GM21528 (cell line): ENCODE results near the gene RPP30.
"Not testable (repeated sequence)": the region's sequence is repeated elsewhere in the genome, so short reads cannot be mapped to it uniquely, and the experiment has no call there.

Experiments used
- ATAC-seq: cut with Tn5 transposase; IDR thresholded peaks from one replicate; pipeline ENCODE4 v1.9.1; 2021; ENCODE audit warnings: mild to moderate bottlenecking, moderate library complexity; ENCODE audit not compliant: unreplicated experiment, low FRiP score

The RPP30 gene

GRCh38 chr10:90937645-90938258 lies 66.0 kb downstream of the RPP30 start:
- ATAC-seq, result no peak

GRCh38 chr10:90939116-90939515 lies 67.3 kb downstream of the RPP30 start:
- no peak for ATAC-seq

GRCh38 chr10:90939648-90940047 lies 67.9 kb downstream of the RPP30 start:
- ATAC-seq, result no peak

GRCh38 chr10:90942980-90943379 lies 71.2 kb downstream of the RPP30 start:
- not testable (repeated sequence) for ATAC-seq

GRCh38 chr10:90944749-90945148 lies 73.0 kb downstream of the RPP30 start:
- no peak for ATAC-seq

- ATAC-seq, result no peak
These were observed 73.8 kb downstream of the RPP30 start for GRCh38 chr10:90945491-90946070.

- no peak for ATAC-seq
These were observed 75.5 kb downstream of the RPP30 start for GRCh38 chr10:90947030-90947960.
